ENCODE measurements around the gene SETDB2. TPM values are rescaled to one million over a fixed set of nuclear protein-coding genes. Genes with fewer than 3 reads are reported as not detected.

SETDB2 gene
- total and polyA plus RNA-seq, 4 donors, result 1.9 to 6.2 (median 4.9) TPM

- Histone ChIP-seq H3K27me3 (ENCODE audit: control insufficient read depth in 4 of 4, insufficient read depth in 4 of 4, low read length in 3 of 4) (no peaks in the 10 kb centered on the region), H3K4me3 (ENCODE audit: low read depth in 1 of 3, low read length in 3 of 3) (no peak overlapping the region), H3K9me3 (ENCODE audit: control insufficient read depth in 4 of 4, low read length in 3 of 4) (no peaks in the 10 kb centered on the region), H3K36me3 (ENCODE audit: control insufficient read depth in 4 of 4, insufficient read depth in 3 of 4, low read depth in 1 of 4, low read length in 3 of 4) (peaks cover 0 to 6% (median 3%) of the 10 kb centered on the region in 4 donors), H3K4me1 (ENCODE audit: control insufficient read depth in 4 of 4, insufficient read depth in 4 of 4, low read length in 3 of 4) (no peaks in the 10 kb centered on the region), H3K27ac (ENCODE audit: low read depth in 1 of 2, low read length in 2 of 2) (no peak overlapping the region), H3K9ac (ENCODE audit: low read depth in 1 of 2, low read length in 2 of 2) (no peak overlapping the region)
- 90% methylated on average over 1 of the region's 1 CpG for WGBS
- TF ChIP-seq FOXA2 (IDR thresholded peaks at IDR 0.05), result no peak
- no peak for TF ChIP-seq HNF4A (conservative IDR thresholded peaks at IDR 0.05)
- TF ChIP-seq, protein P1, sequence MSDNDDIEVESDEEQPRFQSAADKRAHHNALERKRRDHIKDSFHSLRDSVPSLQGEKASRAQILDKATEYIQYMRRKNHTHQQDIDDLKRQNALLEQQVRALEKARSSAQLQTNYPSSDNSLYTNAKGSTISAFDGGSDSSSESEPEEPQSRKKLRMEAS (IDR thresholded peaks at IDR 0.05), result no peak
- TF ChIP-seq ZBTB33 (IDR thresholded peaks at IDR 0.05), result no peak
- TF ChIP-seq HNF4G (IDR thresholded peaks at IDR 0.05), result no peak
- TF ChIP-seq TAF1 (conservative IDR thresholded peaks at IDR 0.05), result no peak
- no peak for TF ChIP-seq NR2F2 (IDR thresholded peaks at IDR 0.05)
- no peak for TF ChIP-seq RXRA (IDR thresholded peaks at IDR 0.05)
- TF ChIP-seq, protein P2, sequence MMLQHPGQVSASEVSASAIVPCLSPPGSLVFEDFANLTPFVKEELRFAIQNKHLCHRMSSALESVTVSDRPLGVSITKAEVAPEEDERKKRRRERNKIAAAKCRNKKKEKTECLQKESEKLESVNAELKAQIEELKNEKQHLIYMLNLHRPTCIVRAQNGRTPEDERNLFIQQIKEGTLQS (IDR thresholded peaks at IDR 0.05), result no peak
- TF ChIP-seq, protein P3, sequence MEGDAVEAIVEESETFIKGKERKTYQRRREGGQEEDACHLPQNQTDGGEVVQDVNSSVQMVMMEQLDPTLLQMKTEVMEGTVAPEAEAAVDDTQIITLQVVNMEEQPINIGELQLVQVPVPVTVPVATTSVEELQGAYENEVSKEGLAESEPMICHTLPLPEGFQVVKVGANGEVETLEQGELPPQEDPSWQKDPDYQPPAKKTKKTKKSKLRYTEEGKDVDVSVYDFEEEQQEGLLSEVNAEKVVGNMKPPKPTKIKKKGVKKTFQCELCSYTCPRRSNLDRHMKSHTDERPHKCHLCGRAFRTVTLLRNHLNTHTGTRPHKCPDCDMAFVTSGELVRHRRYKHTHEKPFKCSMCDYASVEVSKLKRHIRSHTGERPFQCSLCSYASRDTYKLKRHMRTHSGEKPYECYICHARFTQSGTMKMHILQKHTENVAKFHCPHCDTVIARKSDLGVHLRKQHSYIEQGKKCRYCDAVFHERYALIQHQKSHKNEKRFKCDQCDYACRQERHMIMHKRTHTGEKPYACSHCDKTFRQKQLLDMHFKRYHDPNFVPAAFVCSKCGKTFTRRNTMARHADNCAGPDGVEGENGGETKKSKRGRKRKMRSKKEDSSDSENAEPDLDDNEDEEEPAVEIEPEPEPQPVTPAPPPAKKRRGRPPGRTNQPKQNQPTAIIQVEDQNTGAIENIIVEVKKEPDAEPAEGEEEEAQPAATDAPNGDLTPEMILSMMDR (IDR thresholded peaks at IDR 0.05; ENCODE audit: low read depth, low read length, missing input control), result no peak
- DNase-seq (ENCODE audit: low spot score), result no peak
Observed at GRCh38 chr13:49532593-49532992, 88.5 kb downstream of the SETDB2 start.

- Histone ChIP-seq H3K27ac (ENCODE audit: low read depth in 1 of 2, low read length in 2 of 2) (no peak overlapping the region), H3K27me3 (ENCODE audit: control insufficient read depth in 4 of 4, insufficient read depth in 4 of 4, low read length in 3 of 4) (no peaks in the 10 kb centered on the region), H3K4me3 (ENCODE audit: low read depth in 1 of 3, low read length in 3 of 3) (no peak overlapping the region), H3K36me3 (ENCODE audit: control insufficient read depth in 4 of 4, insufficient read depth in 3 of 4, low read depth in 1 of 4, low read length in 3 of 4) (peaks cover 0 to 6% (median 3%) of the 10 kb centered on the region in 4 donors), H3K9me3 (ENCODE audit: control insufficient read depth in 4 of 4, low read length in 3 of 4) (no peaks in the 10 kb centered on the region), H3K9ac (ENCODE audit: low read depth in 1 of 2, low read length in 2 of 2) (no peak overlapping the region), H3K4me1 (ENCODE audit: control insufficient read depth in 4 of 4, insufficient read depth in 4 of 4, low read length in 3 of 4) (no peaks in the 10 kb centered on the region)
- DNase-seq (ENCODE audit: low spot score), result no peak
- TF ChIP-seq, protein P1 (IDR thresholded peaks at IDR 0.05), result no peak
- no peak for TF ChIP-seq JUND (IDR thresholded peaks at IDR 0.05)
- TF ChIP-seq ZBTB33 (IDR thresholded peaks at IDR 0.05), result no peak
- no peak for TF ChIP-seq EGR1 (IDR thresholded peaks at IDR 0.05; ENCODE audit: low read depth in 2 of 2)
- TF ChIP-seq SP1 (IDR thresholded peaks at IDR 0.05), result no peak
- TF ChIP-seq HNF4A (conservative IDR thresholded peaks at IDR 0.05), result no peak
- TF ChIP-seq HNF4G (IDR thresholded peaks at IDR 0.05), result no peak
- no peak for TF ChIP-seq GABPA (IDR thresholded peaks at IDR 0.05 in 1 of 2, conservative IDR thresholded peaks at IDR 0.05 in 1 of 2)
- no peak for TF ChIP-seq RXRA (IDR thresholded peaks at IDR 0.05)
- TF ChIP-seq, protein P2 (IDR thresholded peaks at IDR 0.05), result no peak
- no peak for TF ChIP-seq RAD21 (IDR thresholded peaks at IDR 0.05)
- TF ChIP-seq YY1 (IDR thresholded peaks at IDR 0.05), result no peak
- TF ChIP-seq, protein P3 (IDR thresholded peaks at IDR 0.05; ENCODE audit: low read depth, low read length, missing input control), result no peak
- TF ChIP-seq, protein P4, sequence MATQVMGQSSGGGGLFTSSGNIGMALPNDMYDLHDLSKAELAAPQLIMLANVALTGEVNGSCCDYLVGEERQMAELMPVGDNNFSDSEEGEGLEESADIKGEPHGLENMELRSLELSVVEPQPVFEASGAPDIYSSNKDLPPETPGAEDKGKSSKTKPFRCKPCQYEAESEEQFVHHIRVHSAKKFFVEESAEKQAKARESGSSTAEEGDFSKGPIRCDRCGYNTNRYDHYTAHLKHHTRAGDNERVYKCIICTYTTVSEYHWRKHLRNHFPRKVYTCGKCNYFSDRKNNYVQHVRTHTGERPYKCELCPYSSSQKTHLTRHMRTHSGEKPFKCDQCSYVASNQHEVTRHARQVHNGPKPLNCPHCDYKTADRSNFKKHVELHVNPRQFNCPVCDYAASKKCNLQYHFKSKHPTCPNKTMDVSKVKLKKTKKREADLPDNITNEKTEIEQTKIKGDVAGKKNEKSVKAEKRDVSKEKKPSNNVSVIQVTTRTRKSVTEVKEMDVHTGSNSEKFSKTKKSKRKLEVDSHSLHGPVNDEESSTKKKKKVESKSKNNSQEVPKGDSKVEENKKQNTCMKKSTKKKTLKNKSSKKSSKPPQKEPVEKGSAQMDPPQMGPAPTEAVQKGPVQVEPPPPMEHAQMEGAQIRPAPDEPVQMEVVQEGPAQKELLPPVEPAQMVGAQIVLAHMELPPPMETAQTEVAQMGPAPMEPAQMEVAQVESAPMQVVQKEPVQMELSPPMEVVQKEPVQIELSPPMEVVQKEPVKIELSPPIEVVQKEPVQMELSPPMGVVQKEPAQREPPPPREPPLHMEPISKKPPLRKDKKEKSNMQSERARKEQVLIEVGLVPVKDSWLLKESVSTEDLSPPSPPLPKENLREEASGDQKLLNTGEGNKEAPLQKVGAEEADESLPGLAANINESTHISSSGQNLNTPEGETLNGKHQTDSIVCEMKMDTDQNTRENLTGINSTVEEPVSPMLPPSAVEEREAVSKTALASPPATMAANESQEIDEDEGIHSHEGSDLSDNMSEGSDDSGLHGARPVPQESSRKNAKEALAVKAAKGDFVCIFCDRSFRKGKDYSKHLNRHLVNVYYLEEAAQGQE (IDR thresholded peaks at IDR 0.05), result no peak
- TF ChIP-seq FOXA2 (IDR thresholded peaks at IDR 0.05), result no peak
- no peak for TF ChIP-seq TAF1 (conservative IDR thresholded peaks at IDR 0.05)
Observed at GRCh38 chr13:49533011-49533410, 88.9 kb downstream of the SETDB2 start.

Measured in liver (tissue), 9 donors.